ENCODE data around the gene TNFSF8. TPM values are rescaled to one million over a fixed set of nuclear protein-coding genes. Genes with fewer than 3 reads are reported as not detected.

The TNFSF8 gene
- total RNA-seq, 4 donors from 2014 or later: 0.84 to 8.1 (median 2.3) TPM

GRCh38 chr9:114929201-114929600, 1.2 kb downstream of the TNFSF8 start:
- no peaks in the 10 kb centered on the region for H3K4me1 ChIP-seq
- H3K4me3 ChIP-seq: peak overlapping the region in 3 of 4 donors; percentile 5 to 39 (median 27)
- no peak for DNase-seq (ENCODE audit: low spot score in 2 of 2)
- no peaks in the 10 kb centered on the region for H3K27me3 ChIP-seq
- no peaks in the 10 kb centered on the region for H3K9me3 ChIP-seq
- no peaks in the 10 kb centered on the region for H3K36me3 ChIP-seq
- TF ChIP-seq POLR2A (IDR thresholded peaks at IDR 0.05) (no peak), EP300 (IDR thresholded peaks at IDR 0.05) (peak in 1 of 2 donors; percentile 6)
- 74 to 81% methylated on average over 5 of the region's 5 CpGs for WGBS, 2 donors
- H3K27ac ChIP-seq: peak overlapping the region in 3 of 4 donors; percentile 52 to 81 (median 60)

- Histone ChIP-seq H3K4me3 (peak overlapping the region in 3 of 4 donors; percentile 7 to 39 (median 26)), H3K27me3 (no peaks in the 10 kb centered on the region), H3K36me3 (no peaks in the 10 kb centered on the region), H3K9me3 (no peaks in the 10 kb centered on the region), H3K4me1 (no peaks in the 10 kb centered on the region), H3K27ac (peak overlapping the region in 3 of 4 donors; percentile 52 to 81 (median 60))
- DNase-seq (ENCODE audit: low spot score in 2 of 2): no peak
- 75 to 79% methylated on average over 1 of the region's 1 CpG for WGBS, 2 donors
- no peak for TF ChIP-seq CTCF (IDR thresholded peaks at IDR 0.05)
- TF ChIP-seq POLR2A (IDR thresholded peaks at IDR 0.05): no peak
- no peak for TF ChIP-seq EP300 (IDR thresholded peaks at IDR 0.05)
Measured at GRCh38 chr9:114928671-114929070, 1.7 kb downstream of the TNFSF8 start.

DNA sequence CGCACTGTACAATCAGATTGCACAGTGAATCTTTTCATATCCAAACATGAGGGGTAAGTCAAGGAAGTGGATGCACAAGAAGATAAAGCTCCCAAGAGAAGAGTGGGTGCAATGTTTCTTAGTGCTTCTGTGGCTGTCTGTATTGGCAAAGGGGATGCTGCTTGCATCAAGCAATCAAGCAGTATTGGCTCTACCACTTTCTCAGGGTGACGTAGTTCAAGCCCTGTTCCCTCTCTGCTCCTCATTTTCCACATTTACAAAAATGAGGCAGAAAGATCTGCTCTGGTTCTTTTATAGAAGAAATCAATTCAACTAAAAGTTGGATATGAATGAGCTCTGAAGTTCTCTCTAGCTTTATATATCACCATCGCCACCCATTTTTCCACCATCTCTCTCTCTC, 2.3 kb downstream of the TNFSF8 start:
- 90 to 93% methylated on average over 3 of the region's 3 CpGs for WGBS, 2 donors
- DNase-seq (ENCODE audit: low spot score in 2 of 2): no peak

DNA sequence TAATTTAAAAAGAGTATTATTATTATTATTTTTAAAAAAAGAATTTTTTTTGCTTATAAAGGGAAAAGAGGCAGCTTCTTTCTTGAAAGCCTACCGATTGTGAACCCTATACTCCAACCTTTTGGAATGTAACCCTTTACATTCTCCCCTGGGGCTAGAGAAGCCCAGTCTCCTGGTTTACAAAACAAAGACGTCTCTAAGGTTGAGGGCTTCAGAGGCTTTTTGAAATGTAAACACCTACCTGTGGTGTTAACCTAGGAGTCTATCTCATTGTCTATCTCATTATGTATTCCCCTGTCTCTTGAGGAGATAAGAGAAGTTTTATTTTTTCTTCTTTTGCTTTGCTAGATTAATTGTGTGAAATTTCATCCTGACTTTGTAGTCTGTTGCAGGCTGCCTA, 4.7 kb downstream of the TNFSF8 start:
- H3K36me3 ChIP-seq: no peaks in the 10 kb centered on the region
- H3K4me1 ChIP-seq: no peaks in the 10 kb centered on the region
- TF ChIP-seq EP300 (IDR thresholded peaks at IDR 0.05) (no peak), POLR2A (IDR thresholded peaks at IDR 0.05) (no peak), CTCF (IDR thresholded peaks at IDR 0.05) (no peak)
- H3K27ac ChIP-seq: no peak overlapping the region
- H3K4me3 ChIP-seq: no peak overlapping the region
- WGBS, 2 donors: 56 to 57% methylated on average over 2 of the region's 2 CpGs
- no peaks in the 10 kb centered on the region for H3K27me3 ChIP-seq
- no peaks in the 10 kb centered on the region for H3K9me3 ChIP-seq
- DNase-seq (ENCODE audit: low spot score in 2 of 2): no peak

More for the DNA sequence above, 2.3 kb downstream of the TNFSF8 start:
- Histone ChIP-seq H3K27me3 (no peaks in the 10 kb centered on the region), H3K36me3 (no peaks in the 10 kb centered on the region), H3K9me3 (no peaks in the 10 kb centered on the region), H3K27ac (peak overlapping the region in 2 of 4 donors; percentile 52 to 81), H3K4me1 (no peaks in the 10 kb centered on the region), H3K4me3 (peak overlapping the region in 2 of 4 donors; percentile 26 to 39)
- TF ChIP-seq POLR2A (IDR thresholded peaks at IDR 0.05): no peak

- WGBS, 2 donors: 73 to 82% methylated on average over 3 of the region's 3 CpGs
- TF ChIP-seq CTCF (IDR thresholded peaks at IDR 0.05) (no peak), EP300 (IDR thresholded peaks at IDR 0.05) (no peak), POLR2A (IDR thresholded peaks at IDR 0.05) (no peak)
- Histone ChIP-seq H3K27ac (no peak overlapping the region), H3K4me3 (no peak overlapping the region), H3K27me3 (no peaks in the 10 kb centered on the region), H3K4me1 (no peaks in the 10 kb centered on the region), H3K9me3 (no peaks in the 10 kb centered on the region), H3K36me3 (no peaks in the 10 kb centered on the region)
- no peak for DNase-seq (ENCODE audit: low spot score in 2 of 2)
Measured at GRCh38 chr9:114925039-114925438, 5.4 kb downstream of the TNFSF8 start.

- Histone ChIP-seq H3K9me3 (no peaks in the 10 kb centered on the region), H3K4me1 (peaks cover 0 to 4% (median 0%) of the 10 kb centered on the region in 4 donors), H3K36me3 (no peaks in the 10 kb centered on the region), H3K27me3 (no peaks in the 10 kb centered on the region), H3K4me3 (no peak overlapping the region), H3K27ac (no peak overlapping the region)
- no peak for DNase-seq (ENCODE audit: low spot score in 2 of 2)
- no peak for TF ChIP-seq POLR2A (IDR thresholded peaks at IDR 0.05)
- TF ChIP-seq CTCF (IDR thresholded peaks at IDR 0.05): no peak
- TF ChIP-seq EP300 (IDR thresholded peaks at IDR 0.05): no peak
Measured at GRCh38 chr9:114924327-114924726, 6.1 kb downstream of the TNFSF8 start.
